ENCODE data around the gene COL4A1.

COL4A1 gene

GRCh38 chr13:110327051-110327721, 20.2 kb upstream of the COL4A1 start:
- Histone ChIP-seq H3K56ac (ENCODE audit: low read length) (no peak overlapping the region), H2BK5ac (ENCODE audit: low read length) (no peak overlapping the region), H4K8ac (ENCODE audit: low read depth, low read length) (no peak overlapping the region), H3K36me3 (ENCODE audit: control insufficient read depth, insufficient read depth, low read length) (no peaks in the 10 kb centered on the region), H3K18ac (ENCODE audit: low read length) (peak overlapping the region; percentile 0), H2AK5ac (ENCODE audit: low read length) (no peak overlapping the region), H3K79me2 (ENCODE audit: control insufficient read depth, insufficient read depth, low read length) (no peaks in the 10 kb centered on the region), H3K27ac (ENCODE audit: low read depth, low read length) (no peak overlapping the region), H3K4ac (ENCODE audit: low read depth, low read length) (no peak overlapping the region), H2BK15ac (replicated peaks; ENCODE audit: low read depth) (no peak overlapping the region), H3K27me3 (ENCODE audit: insufficient read depth, low read length, poor library complexity) (no peaks in the 10 kb centered on the region), H4K5ac (ENCODE audit: low read length) (no peak overlapping the region), H2BK120ac (ENCODE audit: low read depth, low read length) (no peak overlapping the region), H3K23ac (ENCODE audit: low read length) (no peak overlapping the region), H3K4me3 (ENCODE audit: low read length) (no peak overlapping the region), H3K4me2 (ENCODE audit: low read length) (no peak overlapping the region), H3K79me1 (ENCODE audit: low read length) (peaks cover 9% of the 10 kb centered on the region), H3K4me1 (ENCODE audit: control insufficient read depth, low read depth, low read length) (peaks cover 3% of the 10 kb centered on the region), H3K9ac (ENCODE audit: low read length) (no peak overlapping the region)
- DNase-seq: peak; percentile 75
- no CpG with 5 or more reads among the region's 7 CpGs for whole genome bisulfite sequencing (ENCODE audit: extremely low coverage, insufficient coverage, low lambda C conversion rate)

GRCh38 chr13:110326263-110326904, 19.4 kb upstream of the COL4A1 start:
- Histone ChIP-seq H3K56ac (ENCODE audit: low read length) (peak overlapping the region; percentile 3), H4K8ac (ENCODE audit: low read depth, low read length) (no peak overlapping the region), H2BK15ac (replicated peaks; ENCODE audit: low read depth) (no peak overlapping the region), H3K18ac (ENCODE audit: low read length) (peak overlapping the region; percentile 0), H3K4me2 (ENCODE audit: low read length) (no peak overlapping the region), H3K79me1 (ENCODE audit: low read length) (peaks cover 9% of the 10 kb centered on the region), H3K36me3 (ENCODE audit: control insufficient read depth, insufficient read depth, low read length) (no peaks in the 10 kb centered on the region), H2BK120ac (ENCODE audit: low read depth, low read length) (no peak overlapping the region), H2BK5ac (ENCODE audit: low read length) (no peak overlapping the region), H2AK5ac (ENCODE audit: low read length) (no peak overlapping the region), H4K5ac (ENCODE audit: low read length) (no peak overlapping the region), H3K9ac (ENCODE audit: low read length) (peak overlapping the region; percentile 1), H3K4ac (ENCODE audit: low read depth, low read length) (no peak overlapping the region), H3K27ac (ENCODE audit: low read depth, low read length) (no peak overlapping the region), H3K27me3 (ENCODE audit: insufficient read depth, low read length, poor library complexity) (no peaks in the 10 kb centered on the region), H3K79me2 (ENCODE audit: control insufficient read depth, insufficient read depth, low read length) (no peaks in the 10 kb centered on the region), H3K4me1 (ENCODE audit: control insufficient read depth, low read depth, low read length) (peaks cover 3% of the 10 kb centered on the region), H3K23ac (ENCODE audit: low read length) (no peak overlapping the region), H3K4me3 (ENCODE audit: low read length) (no peak overlapping the region)
- WGBS (ENCODE audit: extremely low coverage, insufficient coverage, low lambda C conversion rate): no CpG with 5 or more reads among the region's 12 CpGs
- DNase-seq: no peak

- no peak overlapping the region for H4K5ac ChIP-seq (ENCODE audit: low read length)
- peaks cover 12% of the 10 kb centered on the region for H3K4me1 ChIP-seq (ENCODE audit: control insufficient read depth, low read depth, low read length)
- H3K27me3 ChIP-seq (ENCODE audit: insufficient read depth, low read length, poor library complexity): no peaks in the 10 kb centered on the region
- no peak overlapping the region for H2BK15ac ChIP-seq (replicated peaks; ENCODE audit: low read depth)
- peaks cover 9% of the 10 kb centered on the region for H3K79me1 ChIP-seq (ENCODE audit: low read length)
- no peak overlapping the region for H3K4ac ChIP-seq (ENCODE audit: low read depth, low read length)
- H3K79me2 ChIP-seq (ENCODE audit: control insufficient read depth, insufficient read depth, low read length): no peaks in the 10 kb centered on the region
- WGBS (ENCODE audit: extremely low coverage, insufficient coverage, low lambda C conversion rate): no CpG with 5 or more reads among the region's 10 CpGs
- H3K23ac ChIP-seq (ENCODE audit: low read length): peak overlapping the region; percentile 7
- no peak overlapping the region for H3K18ac ChIP-seq (ENCODE audit: low read length)
- H3K4me2 ChIP-seq (ENCODE audit: low read length): no peak overlapping the region
- no peak overlapping the region for H2BK5ac ChIP-seq (ENCODE audit: low read length)
- no peak overlapping the region for H4K8ac ChIP-seq (ENCODE audit: low read depth, low read length)
- H3K9ac ChIP-seq (ENCODE audit: low read length): no peak overlapping the region
- no peak overlapping the region for H2AK5ac ChIP-seq (ENCODE audit: low read length)
- no peak overlapping the region for H3K4me3 ChIP-seq (ENCODE audit: low read length)
- H3K56ac ChIP-seq (ENCODE audit: low read length): no peak overlapping the region
- no peaks in the 10 kb centered on the region for H3K36me3 ChIP-seq (ENCODE audit: control insufficient read depth, insufficient read depth, low read length)
- no peak overlapping the region for H2BK120ac ChIP-seq (ENCODE audit: low read depth, low read length)
- H3K27ac ChIP-seq (ENCODE audit: low read depth, low read length): no peak overlapping the region
- DNase-seq: no peak
Observed at GRCh38 chr13:110324026-110324749, 17.2 kb upstream of the COL4A1 start.

GRCh38 chr13:110323172-110323891, 16.4 kb upstream of the COL4A1 start:
- DNase-seq: peak; percentile 58
- no peak overlapping the region for H2BK5ac ChIP-seq (ENCODE audit: low read length)
- no peak overlapping the region for H3K27ac ChIP-seq (ENCODE audit: low read depth, low read length)
- no peak overlapping the region for H3K9ac ChIP-seq (ENCODE audit: low read length)
- no peak overlapping the region for H4K5ac ChIP-seq (ENCODE audit: low read length)
- H3K27me3 ChIP-seq (ENCODE audit: insufficient read depth, low read length, poor library complexity): no peaks in the 10 kb centered on the region
- no peak overlapping the region for H3K18ac ChIP-seq (ENCODE audit: low read length)
- H2AK5ac ChIP-seq (ENCODE audit: low read length): no peak overlapping the region
- H3K4me3 ChIP-seq (ENCODE audit: low read length): no peak overlapping the region
- no peak overlapping the region for H2BK15ac ChIP-seq (replicated peaks; ENCODE audit: low read depth)
- H3K79me2 ChIP-seq (ENCODE audit: control insufficient read depth, insufficient read depth, low read length): no peaks in the 10 kb centered on the region
- H3K36me3 ChIP-seq (ENCODE audit: control insufficient read depth, insufficient read depth, low read length): no peaks in the 10 kb centered on the region
- peaks cover 11% of the 10 kb centered on the region for H3K79me1 ChIP-seq (ENCODE audit: low read length)
- WGBS (ENCODE audit: extremely low coverage, insufficient coverage, low lambda C conversion rate): no CpG with 5 or more reads among the region's 8 CpGs
- H4K8ac ChIP-seq (ENCODE audit: low read depth, low read length): no peak overlapping the region
- peaks cover 14% of the 10 kb centered on the region for H3K4me1 ChIP-seq (ENCODE audit: control insufficient read depth, low read depth, low read length)
- no peak overlapping the region for H3K4me2 ChIP-seq (ENCODE audit: low read length)
- H3K56ac ChIP-seq (ENCODE audit: low read length): no peak overlapping the region
- no peak overlapping the region for H2BK120ac ChIP-seq (ENCODE audit: low read depth, low read length)
- H3K23ac ChIP-seq (ENCODE audit: low read length): no peak overlapping the region
- H3K4ac ChIP-seq (ENCODE audit: low read depth, low read length): no peak overlapping the region

- Histone ChIP-seq H3K4ac (ENCODE audit: low read depth, low read length) (no peak overlapping the region), H3K4me1 (ENCODE audit: control insufficient read depth, low read depth, low read length) (peaks cover 14% of the 10 kb centered on the region), H3K9ac (ENCODE audit: low read length) (no peak overlapping the region), H2BK5ac (ENCODE audit: low read length) (no peak overlapping the region), H3K56ac (ENCODE audit: low read length) (no peak overlapping the region), H3K79me2 (ENCODE audit: control insufficient read depth, insufficient read depth, low read length) (no peaks in the 10 kb centered on the region), H4K8ac (ENCODE audit: low read depth, low read length) (no peak overlapping the region), H3K23ac (ENCODE audit: low read length) (no peak overlapping the region), H2AK5ac (ENCODE audit: low read length) (no peak overlapping the region), H3K79me1 (ENCODE audit: low read length) (peaks cover 11% of the 10 kb centered on the region), H3K18ac (ENCODE audit: low read length) (no peak overlapping the region), H3K27me3 (ENCODE audit: insufficient read depth, low read length, poor library complexity) (no peaks in the 10 kb centered on the region), H3K27ac (ENCODE audit: low read depth, low read length) (no peak overlapping the region), H3K4me3 (ENCODE audit: low read length) (no peak overlapping the region), H3K36me3 (ENCODE audit: control insufficient read depth, insufficient read depth, low read length) (no peaks in the 10 kb centered on the region), H4K5ac (ENCODE audit: low read length) (no peak overlapping the region), H2BK15ac (replicated peaks; ENCODE audit: low read depth) (no peak overlapping the region), H2BK120ac (ENCODE audit: low read depth, low read length) (no peak overlapping the region), H3K4me2 (ENCODE audit: low read length) (no peak overlapping the region)
- DNase-seq: no peak
- no CpG with 5 or more reads among the region's 7 CpGs for WGBS (ENCODE audit: extremely low coverage, insufficient coverage, low lambda C conversion rate)
Observed at GRCh38 chr13:110322828-110323171, 15.8 kb upstream of the COL4A1 start.
